ENCODE measurements around the gene COL4A3. TPM values are rescaled to one million over a fixed set of nuclear protein-coding genes. Genes with fewer than 3 reads are reported as not detected.
"Not testable (repeated sequence)": the region's sequence is repeated elsewhere in the genome, so short reads cannot be mapped to it uniquely, and the experiment has no call there.

Gene COL4A3
- total and polyA plus RNA-seq, 2 experiments from 2014 or later = 0.29 TPM; not detected in 1

GRCh38 chr2:227160164-227160563 lies 4.3 kb upstream of the COL4A3 start:
- H3K4me1 ChIP-seq (ENCODE audit: low read depth) = no peaks in the 10 kb centered on the region

GRCh38 chr2:227161947-227162346 lies 2.5 kb upstream of the COL4A3 start:
- peak in 1 of 2 donors; percentile 43 for DNase-seq (ENCODE audit: low read depth in 1 of 2, low spot score in 1 of 2)
- no peak overlapping the region for H3K27ac ChIP-seq
- H3K27me3 ChIP-seq = peaks cover 83% of the 10 kb centered on the region
- no peaks in the 10 kb centered on the region for H3K36me3 ChIP-seq
- no peaks in the 10 kb centered on the region for H3K9me3 ChIP-seq (ENCODE audit: low read depth)
- H3K4me3 ChIP-seq = no peak overlapping the region
- TF ChIP-seq CTCF (IDR thresholded peaks at IDR 0.05; ENCODE audit: low read depth, low read length) = no peak
- H3K4me1 ChIP-seq (ENCODE audit: low read depth) = no peaks in the 10 kb centered on the region

More at GRCh38 chr2:227160164-227160563, 4.3 kb upstream of the COL4A3 start:
- Histone ChIP-seq H3K27ac (no peak overlapping the region), H3K9me3 (ENCODE audit: low read depth) (no peaks in the 10 kb centered on the region), H3K27me3 (peaks cover 68% of the 10 kb centered on the region), H3K4me3 (no peak overlapping the region), H3K36me3 (no peaks in the 10 kb centered on the region)
- DNase-seq (ENCODE audit: low read depth in 1 of 2, low spot score in 1 of 2) = no peak
- no peak for TF ChIP-seq CTCF (IDR thresholded peaks at IDR 0.05; ENCODE audit: low read depth, low read length)

GRCh38 chr2:227163485-227163997 lies 883 bp upstream of the COL4A3 start:
- Histone ChIP-seq H3K4me1 (ENCODE audit: low read depth) (no peaks in the 10 kb centered on the region), H3K27ac (no peak overlapping the region), H3K36me3 (no peaks in the 10 kb centered on the region), H3K9me3 (ENCODE audit: low read depth) (no peaks in the 10 kb centered on the region), H3K27me3 (peaks cover 93% of the 10 kb centered on the region), H3K4me3 (peak overlapping the region; percentile 36)
- DNase-seq (ENCODE audit: low read depth in 1 of 2, low spot score in 1 of 2) = peak; percentile 1 to 30
- TF ChIP-seq CTCF (IDR thresholded peaks at IDR 0.05; ENCODE audit: low read depth, low read length) = no peak

- peak overlapping the region; percentile 36 for H3K4me3 ChIP-seq
- H3K27ac ChIP-seq = no peak overlapping the region
- H3K9me3 ChIP-seq (ENCODE audit: low read depth) = no peaks in the 10 kb centered on the region
- H3K36me3 ChIP-seq = no peaks in the 10 kb centered on the region
- H3K27me3 ChIP-seq = peaks cover 83% of the 10 kb centered on the region
- no peak for DNase-seq (ENCODE audit: low read depth in 1 of 2, low spot score in 1 of 2)
- no peak for TF ChIP-seq CTCF (IDR thresholded peaks at IDR 0.05; ENCODE audit: low read depth, low read length)
- no peaks in the 10 kb centered on the region for H3K4me1 ChIP-seq (ENCODE audit: low read depth)
Measured at GRCh38 chr2:227164763-227165291, 403 bp downstream of the COL4A3 start.

GRCh38 chr2:227171779-227172178 lies 7.4 kb downstream of the COL4A3 start:
- not testable (repeated sequence) for H3K4me3 ChIP-seq; H3K4me1 ChIP-seq (ENCODE audit: low read depth); H3K36me3 ChIP-seq; H3K9me3 ChIP-seq (ENCODE audit: low read depth); H3K27ac ChIP-seq; DNase-seq (ENCODE audit: low read depth in 1 of 2, low spot score in 1 of 2)
- peaks cover 14% of the 10 kb centered on the region for H3K27me3 ChIP-seq

GRCh38 chr2:227177592-227178336 lies 13.3 kb downstream of the COL4A3 start:
- H3K27me3 ChIP-seq = no peaks in the 10 kb centered on the region
- DNase-seq (ENCODE audit: low read depth in 1 of 2, low spot score in 1 of 2) = no peak
- H3K4me1 ChIP-seq (ENCODE audit: low read depth) = no peaks in the 10 kb centered on the region
- H3K36me3 ChIP-seq = no peaks in the 10 kb centered on the region
- H3K4me3 ChIP-seq = no peak overlapping the region
- no peak for TF ChIP-seq CTCF (IDR thresholded peaks at IDR 0.05; ENCODE audit: low read depth, low read length)
- H3K9me3 ChIP-seq (ENCODE audit: low read depth) = no peaks in the 10 kb centered on the region
- no peak overlapping the region for H3K27ac ChIP-seq
